Right renal pelvis (tissue), 4 donors: Measurements from ENCODE around the gene B3GNT5. TPM values are rescaled to one million over a fixed set of nuclear protein-coding genes. Genes with fewer than 3 reads are reported as not detected.

Experiments
- DNase-seq, 4 donors: peaks; one replicate each; pipeline ENCODE4 v3.0.0-alpha.2; 2013; ENCODE audit warnings: low read depth in 4 of 4, low spot score in 3 of 4, missing footprints in 1 of 4
- polyA plus RNA-seq, 4 donors: library from polyadenylated mRNA; unstranded; fragments of 120-200 nt; gene quantifications; one replicate each; pipeline ENCODE4 v1.2.1, GENCODE V29; 2013; ENCODE audit not compliant: insufficient read length in 4 of 4

B3GNT5 gene
- polyA plus RNA-seq, 4 donors, result 22.0 to 28.5 (median 28.3) TPM

GRCh38 chr3:183285828-183286457 is 32.9 kb downstream of the B3GNT5 start:
- DNase-seq, result no peak

- no peak for DNase-seq
Measured at GRCh38 chr3:183287301-183287971, 34.4 kb downstream of the B3GNT5 start.

- no peak for DNase-seq
Measured at GRCh38 chr3:183288117-183288516, 35.1 kb downstream of the B3GNT5 start.

- no peak for DNase-seq
Measured at GRCh38 chr3:183290216-183290615, 37.2 kb downstream of the B3GNT5 start.

- DNase-seq, result peak in 1 of 4 donors; percentile 28
Measured at GRCh38 chr3:183291497-183292031, 38.5 kb downstream of the B3GNT5 start.

- DNase-seq, result no peak
Measured at GRCh38 chr3:183293966-183294365, 40.9 kb downstream of the B3GNT5 start.

- no peak for DNase-seq
Measured at GRCh38 chr3:183295211-183295610, 42.2 kb downstream of the B3GNT5 start.

GRCh38 chr3:183296944-183297343 is 43.9 kb downstream of the B3GNT5 start:
- no peak for DNase-seq

GRCh38 chr3:183298701-183299153 is 45.7 kb downstream of the B3GNT5 start:
- DNase-seq, result no peak

- DNase-seq, result no peak
Measured at GRCh38 chr3:183299976-183300375, 46.9 kb downstream of the B3GNT5 start.

- DNase-seq, result no peak
Measured at GRCh38 chr3:183300996-183301562, 48.0 kb downstream of the B3GNT5 start.

GRCh38 chr3:183301937-183302580 is 49.0 kb downstream of the B3GNT5 start:
- no peak for DNase-seq

- no peak for DNase-seq
Measured at GRCh38 chr3:183303690-183304089, 50.6 kb downstream of the B3GNT5 start.

GRCh38 chr3:183306798-183307671 is 54.0 kb downstream of the B3GNT5 start:
- peak in 1 of 4 donors; percentile 16 for DNase-seq

GRCh38 chr3:183307749-183308148 is 54.7 kb downstream of the B3GNT5 start:
- no peak for DNase-seq

- DNase-seq, result no peak
Measured at GRCh38 chr3:183308751-183309150, 55.7 kb downstream of the B3GNT5 start.

- DNase-seq, result no peak
Measured at GRCh38 chr3:183309276-183309675, 56.2 kb downstream of the B3GNT5 start.

GRCh38 chr3:183310936-183311335 is 57.9 kb downstream of the B3GNT5 start:
- DNase-seq, result no peak

GRCh38 chr3:183312433-183312832 is 59.4 kb downstream of the B3GNT5 start:
- no peak for DNase-seq

- DNase-seq, result no peak
Measured at GRCh38 chr3:183313351-183313750, 60.3 kb downstream of the B3GNT5 start.
